Fibroblast of mammary gland (primary cell): ENCODE data around the gene MRPS24.
"Not testable (repeated sequence)": the region's sequence is repeated elsewhere in the genome, so short reads cannot be mapped to it uniquely, and the experiment has no call there.

Experiments
- DNase-seq: peaks from one replicate; pipeline ENCODE4 v3.0.0-alpha.2; 2010; ENCODE audit warnings: low read depth
- H3K4me3 ChIP-seq: 2 replicates; pipeline ENCODE4 v1.5.1; 2011; ENCODE audit warnings: low read depth, mild to moderate bottlenecking, low read length, moderate library complexity; ENCODE audit not compliant: control insufficient read depth
- CTCF ChIP-seq: conservative IDR thresholded peaks from 2 replicates; pipeline ENCODE4 v1.5.1; 2011; ENCODE audit warnings: low read depth, low read length, inconsistent platforms; ENCODE audit not compliant: control insufficient read depth, insufficient read depth

MRPS24 gene

GRCh38 chr7:43844662-43845061, 24.7 kb downstream of the MRPS24 start:
- no peak for DNase-seq
- no peak for TF ChIP-seq CTCF
- H3K4me3 ChIP-seq, result no peak overlapping the region

GRCh38 chr7:43844257-43844656, 25.1 kb downstream of the MRPS24 start:
- TF ChIP-seq CTCF, result no peak
- no peak overlapping the region for H3K4me3 ChIP-seq
- no peak for DNase-seq

GRCh38 chr7:43843296-43843695, 26.0 kb downstream of the MRPS24 start:
- DNase-seq, result no peak
- H3K4me3 ChIP-seq, result no peak overlapping the region
- no peak for TF ChIP-seq CTCF

- no peak overlapping the region for H3K4me3 ChIP-seq
- no peak for TF ChIP-seq CTCF
- no peak for DNase-seq
Observed at GRCh38 chr7:43838201-43838658, 31.1 kb downstream of the MRPS24 start.

- H3K4me3 ChIP-seq, result no peak overlapping the region
- TF ChIP-seq CTCF, result no peak
- DNase-seq, result peak; percentile 67
Observed at GRCh38 chr7:43834463-43835251, 34.7 kb downstream of the MRPS24 start.

GRCh38 chr7:43830917-43831316, 38.4 kb downstream of the MRPS24 start:
- not testable (repeated sequence) for DNase-seq, H3K4me3 ChIP-seq

- DNase-seq, result no peak
- no peak for TF ChIP-seq CTCF
- H3K4me3 ChIP-seq, result no peak overlapping the region
Observed at GRCh38 chr7:43825391-43825808, 43.9 kb downstream of the MRPS24 start.
